Measurements from ENCODE around the gene CFAP161.

Gene CFAP161

DNA sequence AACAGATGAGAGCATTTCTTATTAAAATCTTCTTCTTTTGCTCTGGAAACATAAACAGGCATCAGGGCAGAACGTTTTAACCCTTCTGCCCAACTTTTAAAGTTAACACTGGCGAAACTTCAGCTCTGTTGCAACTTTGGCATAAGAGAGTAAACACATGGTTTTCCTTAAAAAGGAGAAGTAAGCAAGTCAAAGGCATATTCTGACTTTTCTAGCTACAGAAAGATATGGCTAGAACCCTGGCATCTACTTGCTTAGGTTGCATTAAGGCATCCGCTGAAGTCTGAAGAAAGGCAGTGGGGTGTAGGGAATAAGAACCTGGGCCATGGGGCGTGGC, 49.3 kb downstream of the CFAP161 start:
- DNase-seq (ENCODE audit: low read depth), result no peak

DNA sequence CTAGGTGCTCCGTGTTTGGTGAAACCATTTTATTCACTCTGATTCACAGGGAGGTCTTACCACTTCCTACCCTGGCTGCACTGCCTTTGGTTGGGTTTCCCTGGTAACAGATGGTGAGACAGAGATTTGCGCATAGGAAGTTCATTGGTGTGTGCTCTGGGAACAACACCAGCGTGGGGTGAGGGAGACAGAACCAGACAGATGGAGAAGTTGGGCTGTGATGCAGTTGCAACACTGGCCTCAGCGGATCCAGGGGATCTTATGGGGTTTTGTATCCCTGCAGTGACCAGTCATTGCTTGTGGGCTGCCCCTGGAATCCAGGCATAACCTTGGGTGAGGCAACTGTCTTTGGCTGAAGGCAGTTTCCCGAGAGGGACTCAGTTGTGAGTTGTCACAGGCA, 50.1 kb downstream of the CFAP161 start:
- no peak for DNase-seq (ENCODE audit: low read depth)

DNA sequence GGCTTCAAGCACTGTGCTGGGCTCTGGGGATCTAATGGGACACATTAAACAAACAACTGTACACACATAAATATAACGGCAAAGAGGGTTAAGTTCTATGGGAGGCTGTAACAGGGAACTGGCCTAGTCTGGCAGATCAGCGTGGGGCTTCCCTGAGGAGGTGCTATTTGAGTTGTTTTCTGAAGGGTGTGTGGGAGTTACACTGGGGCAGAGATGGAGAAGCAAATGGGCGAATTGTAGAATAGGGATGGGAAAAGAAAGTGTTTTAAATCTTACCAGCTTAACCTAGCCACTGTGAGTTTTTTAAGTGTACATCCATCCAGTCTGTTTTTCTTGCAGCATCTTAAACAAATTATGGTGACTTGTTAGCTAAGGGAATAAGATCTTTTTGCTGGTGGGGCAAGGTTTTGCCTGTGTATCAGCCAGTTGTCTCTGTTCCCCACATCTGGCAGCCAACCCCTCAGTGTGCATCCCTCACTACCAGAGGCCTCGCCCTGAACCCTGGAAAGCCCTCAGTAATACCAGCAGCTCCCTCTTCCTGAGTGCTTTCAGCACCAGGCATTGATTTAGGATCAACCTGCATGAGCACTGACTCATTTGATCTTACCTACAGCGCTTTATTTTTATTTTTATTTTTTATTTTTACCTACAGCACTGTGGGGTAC, 51.7 kb downstream of the CFAP161 start:
- no peak for DNase-seq (ENCODE audit: low read depth)

DNA sequence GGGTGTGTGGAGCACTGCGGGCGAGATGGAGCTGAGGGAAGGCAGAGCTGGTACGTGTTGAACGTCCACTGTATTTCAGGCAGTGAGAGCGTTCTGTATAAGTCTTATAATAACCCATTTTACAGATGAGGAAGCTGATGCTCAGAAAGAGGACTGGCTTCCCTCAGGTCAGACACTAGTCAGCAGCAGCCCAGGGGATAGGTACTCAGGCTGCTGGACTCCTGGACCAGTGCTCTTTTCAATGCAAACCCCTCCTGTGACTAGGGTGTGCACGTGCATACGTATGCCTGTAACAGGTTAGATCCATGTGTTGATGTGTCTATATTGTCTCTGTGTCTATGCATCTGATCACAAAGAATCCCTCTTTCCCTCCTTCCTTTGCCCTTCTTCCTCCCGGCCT, 54.3 kb downstream of the CFAP161 start:
- no peak for DNase-seq (ENCODE audit: low read depth)

DNA sequence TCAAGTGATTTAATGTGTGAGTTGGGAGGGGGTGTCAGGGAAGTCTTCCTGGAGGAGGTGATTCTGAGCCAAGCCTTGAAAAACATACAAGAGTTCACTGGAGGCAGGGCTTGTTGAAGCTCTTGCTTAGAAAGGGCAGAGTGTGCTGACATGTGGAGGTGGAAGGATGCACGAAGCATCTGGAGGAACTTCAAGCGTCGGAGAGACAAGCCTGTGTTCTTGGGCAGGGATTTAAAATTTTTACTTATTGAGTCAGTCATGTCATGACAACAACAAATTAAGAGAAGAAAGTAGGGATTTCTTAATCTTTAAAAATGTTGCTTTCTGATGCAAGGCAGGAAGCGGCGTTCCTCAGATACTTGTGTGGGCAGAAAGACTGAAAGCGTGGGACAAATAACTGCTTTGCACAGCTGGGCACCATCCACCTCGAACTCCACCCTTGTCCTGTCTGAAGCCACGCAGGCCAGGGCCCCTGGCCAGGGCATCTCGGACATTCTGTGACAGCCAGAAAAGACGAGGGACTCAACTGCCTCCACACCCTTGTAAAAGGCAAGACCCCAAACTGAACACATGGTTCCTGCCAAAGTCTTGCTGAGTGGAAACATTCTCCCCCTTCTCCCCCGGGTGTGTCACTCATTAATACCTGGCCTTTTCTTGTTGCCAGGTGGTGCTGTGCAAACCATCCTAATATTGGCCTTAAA, 55.7 kb downstream of the CFAP161 start:
- DNase-seq (ENCODE audit: low read depth), result no peak

DNA sequence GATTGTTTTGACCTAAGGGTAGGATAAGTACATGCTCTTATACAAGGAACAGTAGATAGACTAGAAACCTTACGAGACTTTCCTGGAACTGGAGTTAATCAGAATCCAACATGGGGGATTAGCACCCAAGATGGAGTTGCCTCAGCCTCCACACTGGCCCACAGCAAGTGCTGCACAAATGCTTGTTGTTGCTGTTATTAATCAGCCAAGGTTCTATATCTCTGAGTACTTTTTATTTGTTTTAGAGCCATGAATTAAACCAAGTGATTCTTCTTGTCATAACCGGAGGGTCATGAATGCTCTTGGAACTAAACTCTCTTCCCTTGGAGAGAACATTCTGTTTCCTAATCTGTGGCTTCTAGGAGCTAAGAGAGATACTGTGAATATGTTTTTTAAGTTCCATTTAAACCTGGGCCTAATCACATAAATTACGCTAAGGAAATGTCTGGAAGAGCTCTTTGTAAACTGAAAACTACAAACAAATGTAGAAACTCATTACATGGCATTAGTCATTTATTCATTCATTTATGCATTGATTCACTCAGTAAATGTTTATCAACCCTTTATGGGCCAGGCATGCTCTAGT, 56.9 kb downstream of the CFAP161 start:
- no peak for DNase-seq (ENCODE audit: low read depth)

DNA sequence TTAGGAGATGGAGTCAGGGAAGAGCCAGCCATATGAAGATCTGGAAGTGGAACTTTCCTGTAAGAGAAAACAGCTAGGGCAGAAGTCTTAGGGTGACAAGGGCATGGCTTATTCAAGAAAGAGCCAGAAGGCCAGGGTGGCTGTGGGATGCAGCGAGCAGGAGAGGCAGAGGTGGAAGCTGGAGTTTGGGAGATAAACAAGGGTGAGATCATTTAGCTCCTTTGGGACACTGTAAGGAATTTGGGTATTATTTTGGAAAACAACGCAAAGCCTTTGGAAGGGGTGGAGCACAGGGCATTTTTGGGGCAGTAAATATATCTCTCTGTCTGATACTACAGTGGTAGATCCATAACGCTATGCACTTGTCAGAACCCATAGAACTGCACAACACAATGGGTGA, 57.6 kb downstream of the CFAP161 start:
- no peak for DNase-seq (ENCODE audit: low read depth)

DNA sequence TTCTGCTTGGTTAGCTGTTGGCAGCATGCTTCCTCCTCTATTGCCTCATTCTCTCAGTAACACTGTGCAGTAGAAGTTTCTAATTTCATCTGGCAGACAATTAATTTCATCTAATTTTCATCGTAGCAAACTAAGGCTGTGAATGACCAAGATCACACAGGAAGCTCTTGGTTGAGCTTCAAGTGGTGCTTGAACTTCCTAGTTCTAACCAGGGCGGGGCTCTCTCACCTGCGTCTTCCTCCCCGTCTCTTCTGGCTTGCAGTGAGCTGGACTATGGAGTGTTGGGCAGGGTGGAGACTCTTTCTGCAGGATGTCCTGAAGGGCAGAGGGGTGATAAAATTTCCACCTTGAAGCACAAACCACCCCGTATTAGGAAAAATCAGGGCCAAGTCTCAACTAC, 60.7 kb downstream of the CFAP161 start:
- no peak for DNase-seq (ENCODE audit: low read depth)

DNA sequence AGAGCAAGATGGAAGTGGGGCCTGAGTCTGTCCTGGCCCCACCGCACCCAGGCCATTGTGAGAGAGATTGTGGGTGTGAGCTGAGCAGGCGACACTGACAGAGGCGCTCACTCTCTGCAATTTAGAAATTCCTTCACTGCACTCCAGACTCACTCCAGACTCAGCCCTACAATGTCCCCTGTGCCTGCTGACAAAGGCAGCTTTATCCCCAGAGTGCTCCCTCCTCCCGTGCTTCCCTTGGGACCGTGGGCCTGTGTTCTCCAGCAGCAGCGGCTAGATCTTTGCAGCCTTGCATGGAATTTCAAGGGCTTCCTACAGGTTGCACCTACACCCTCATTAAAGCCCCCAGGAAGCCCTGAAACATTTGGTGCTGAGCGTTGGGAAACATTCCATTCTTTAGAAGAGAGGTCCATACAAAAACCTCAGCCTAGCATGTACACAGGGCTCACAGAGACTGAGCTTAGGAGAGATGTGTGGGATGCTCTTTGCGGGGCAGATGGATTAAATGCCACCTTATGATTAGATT, 61.3 kb downstream of the CFAP161 start:
- DNase-seq (ENCODE audit: low read depth), result no peak

DNA sequence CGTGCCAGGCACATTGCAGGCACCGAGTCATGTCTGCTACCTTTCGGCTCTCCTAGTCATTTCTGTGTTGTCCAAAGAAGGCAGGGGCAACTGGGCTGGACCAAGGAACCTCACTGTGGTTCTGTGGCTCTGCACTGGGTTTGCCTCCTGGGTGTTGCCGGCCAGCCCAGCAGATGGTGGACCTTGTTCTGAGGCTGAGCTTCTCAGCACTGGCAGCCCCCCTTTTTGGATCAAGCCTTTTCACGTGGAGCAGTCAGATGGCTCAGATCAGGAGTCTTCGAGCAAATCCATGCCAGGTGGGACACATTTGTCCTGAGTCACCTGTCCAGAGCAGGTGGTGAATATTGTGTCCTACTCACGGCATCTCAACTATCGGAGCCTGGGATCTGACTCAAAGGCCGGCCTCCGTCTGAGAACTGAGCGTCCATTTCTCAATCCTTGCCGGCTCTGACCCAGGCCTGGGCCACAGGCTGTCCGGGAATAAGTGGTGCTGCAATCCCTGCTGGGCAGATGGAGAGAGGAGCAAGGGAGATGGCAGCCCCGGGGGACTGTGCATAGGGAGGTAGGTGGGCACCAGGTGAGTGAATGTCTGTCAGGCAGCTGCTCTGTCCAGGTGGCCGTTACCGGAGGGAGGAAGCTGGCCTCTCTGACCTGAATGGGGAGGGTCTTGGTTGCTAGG, 62.6 kb downstream of the CFAP161 start, which contains the start of gene IL16:
Gene IL16 (plus strand): TSS at position 304 of the 679 bp plus-strand sequence. CDS start 28,521 bp downstream, outside the sequence.
- DNase-seq (ENCODE audit: low read depth), result no peak

DNA sequence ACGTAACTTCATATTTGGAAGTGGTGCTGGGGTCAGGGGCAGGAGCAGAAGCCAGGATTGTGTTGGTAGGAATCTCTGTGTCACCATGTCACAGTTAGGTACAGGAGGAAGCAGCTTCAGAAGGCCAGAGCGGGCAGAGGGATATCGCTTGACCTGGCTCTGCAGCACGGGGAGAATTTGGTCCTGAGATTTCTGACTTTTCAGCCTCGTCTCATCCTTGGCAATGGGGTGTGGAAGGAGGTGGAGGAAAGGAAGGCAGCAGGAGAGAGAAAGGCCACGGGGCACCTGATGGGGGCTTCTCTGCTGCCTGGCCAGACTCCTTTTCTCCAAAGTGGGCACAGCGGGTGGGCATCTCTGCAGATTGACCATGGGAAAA, 63.2 kb downstream of the CFAP161 start:
- no peak for DNase-seq (ENCODE audit: low read depth)

DNA sequence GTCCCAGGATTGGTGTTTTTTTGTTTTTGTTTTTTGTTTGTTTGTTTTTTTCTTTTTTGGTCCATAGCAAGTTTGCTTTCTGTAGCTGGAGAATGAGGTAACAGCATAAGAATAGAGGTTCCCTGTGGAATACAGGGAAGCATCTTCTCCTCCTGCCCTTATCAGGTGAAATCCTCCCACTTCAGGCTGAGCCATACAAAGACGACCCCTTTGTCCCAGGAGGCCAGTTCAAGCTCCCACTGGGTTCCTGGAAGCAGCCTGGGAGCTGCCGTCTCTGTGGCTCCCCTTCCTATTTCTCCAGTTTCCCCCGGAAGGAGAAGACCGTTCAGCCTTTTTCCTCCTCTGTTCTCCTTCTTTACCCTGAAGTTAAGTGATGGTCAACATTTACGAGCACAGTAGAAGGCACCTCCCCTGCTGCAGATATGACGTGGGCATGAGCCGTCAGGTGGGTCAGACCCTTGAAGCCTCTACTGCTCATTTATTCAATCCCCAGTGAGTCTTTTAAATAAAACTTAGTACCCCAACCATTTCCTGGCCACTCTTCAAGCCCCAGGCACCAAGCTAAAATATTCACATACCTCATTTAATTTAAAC, 63.7 kb downstream of the CFAP161 start:
- no peak for DNase-seq (ENCODE audit: low read depth)

Data from CMK (cell line).